HL-60 (cell line): Measurements from ENCODE around the gene MPP2.
"Not testable (repeated sequence)": the region's sequence is repeated elsewhere in the genome, so short reads cannot be mapped to it uniquely, and the experiment has no call there.

Experiments
- DNase-seq, 2 experiments: peaks; one replicate each; pipeline ENCODE4 v3.0.0-alpha.2; 2010 to 2020; ENCODE audit warnings: low read depth in 1 of 2, low spot score in 1 of 2
- H3K27ac ChIP-seq: fragments of 250-450 bp; sonication (Bioruptor Pico); replicated peaks from 2 replicates; pipeline ENCODE4 v1.5.1; 2020; ENCODE audit warnings: mild to moderate bottlenecking, moderate library complexity
- H3K27me3 ChIP-seq: fragments of 250-450 bp; sonication (Bioruptor Pico); 2 replicates; pipeline ENCODE4 v1.5.1; 2021; ENCODE audit warnings: mild to moderate bottlenecking, moderate library complexity; ENCODE audit not compliant: insufficient read depth, poor library complexity, severe bottlenecking
- H3K4me3 ChIP-seq: replicated peaks from 2 replicates; pipeline ENCODE4 v1.5.1; 2011; ENCODE audit warnings: mild to moderate bottlenecking, control low read depth, low read length; ENCODE audit not compliant: insufficient read depth
- GABPA ChIP-seq: IDR thresholded peaks from 2 replicates; pipeline ENCODE4 v1.6.1; 2012; ENCODE audit warnings: low read depth
- POLR2AphosphoS5 ChIP-seq: IDR thresholded peaks from 2 replicates; pipeline ENCODE4 v1.6.1; 2012; ENCODE audit warnings: low read depth
- SPI1 ChIP-seq: IDR thresholded peaks from 2 replicates; pipeline ENCODE4 v1.6.1; 2012; ENCODE audit warnings: low read depth, mild to moderate bottlenecking, borderline replicate concordance
- TF ChIP-seq, protein P1 (sequence below): IDR thresholded peaks from one replicate; pipeline ENCODE4 v1.5.1; 2011; ENCODE audit warnings: low read length, control low read depth, inconsistent platforms; ENCODE audit not compliant: insufficient read depth
- TF ChIP-seq, protein P2 (sequence below): IDR thresholded peaks from 2 replicates; pipeline ENCODE4 v1.6.1; 2012; ENCODE audit warnings: low read depth; ENCODE audit not compliant: insufficient replicate concordance

Gene MPP2

DNA sequence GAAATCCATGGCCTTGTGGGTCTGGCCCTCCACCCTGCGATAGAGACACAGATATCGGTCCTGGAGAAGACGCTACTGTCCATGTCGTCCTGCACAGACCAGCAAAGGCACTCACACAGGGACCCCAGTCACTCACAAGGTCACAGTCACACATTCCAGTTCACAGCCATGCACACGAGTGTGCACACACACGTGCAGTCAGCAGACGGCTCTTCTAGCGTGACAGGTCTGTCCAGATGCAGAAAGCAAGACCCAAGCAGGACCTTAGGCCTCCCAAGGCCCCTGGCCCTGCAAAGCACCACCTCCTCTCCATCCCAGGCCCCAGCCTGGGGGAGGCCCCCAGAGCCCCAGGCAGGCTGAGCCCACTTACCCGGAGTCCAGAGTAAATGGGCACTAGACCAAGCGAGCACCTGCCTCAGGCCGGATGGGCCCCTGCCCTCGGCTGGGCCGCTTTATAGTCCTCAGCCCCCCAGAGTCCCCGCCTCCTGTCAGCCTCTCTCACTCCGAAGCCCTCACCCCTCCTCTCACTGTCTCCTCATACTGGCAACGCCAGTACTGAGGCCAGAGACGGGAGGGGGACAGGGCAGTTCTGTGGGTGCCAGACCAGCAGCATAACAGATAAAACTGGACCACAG is 34.8 kb upstream of the MPP2 start, which contains the start of gene PPY:
TSS of gene PPY (minus strand) at position 426 of the 635 bp plus-strand sequence. CDS start 822 bp downstream, outside the sequence.
- peaks cover 8% of the 10 kb centered on the region for H3K27me3 ChIP-seq

DNA sequence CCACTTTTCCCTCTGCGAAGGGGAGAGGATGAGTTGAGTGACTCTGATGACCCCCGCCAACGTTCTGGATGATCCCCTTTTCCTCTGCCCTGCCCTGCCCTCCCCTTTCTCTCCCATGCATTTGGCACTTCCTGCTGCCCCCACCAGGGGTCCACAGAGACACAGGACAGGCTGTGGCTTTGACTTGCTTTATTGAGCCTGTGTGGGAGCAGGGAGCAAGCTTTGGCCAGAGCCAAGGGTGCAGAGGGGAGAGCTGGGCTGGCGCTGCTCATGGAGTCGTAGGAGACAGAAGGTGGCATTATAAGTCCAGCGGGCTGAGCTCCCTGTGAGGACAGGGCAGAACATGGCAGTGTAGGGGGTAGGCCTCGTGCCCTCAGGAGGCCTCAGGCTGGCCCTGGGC is 33.3 kb upstream of the MPP2 start:
- DNase-seq = peak in 1 of 2 experiments; percentile 28

More for the DNA sequence above, 34.8 kb upstream of the MPP2 start, which contains the start of gene PPY:
- no peak for DNase-seq
- Histone ChIP-seq H3K4me3 (no peak within 1 kb of the TSS), H3K27ac (no peak within 1 kb of the TSS)
- TF ChIP-seq POLR2AphosphoS5 = no peak
- no peak for TF ChIP-seq GABPA

DNA sequence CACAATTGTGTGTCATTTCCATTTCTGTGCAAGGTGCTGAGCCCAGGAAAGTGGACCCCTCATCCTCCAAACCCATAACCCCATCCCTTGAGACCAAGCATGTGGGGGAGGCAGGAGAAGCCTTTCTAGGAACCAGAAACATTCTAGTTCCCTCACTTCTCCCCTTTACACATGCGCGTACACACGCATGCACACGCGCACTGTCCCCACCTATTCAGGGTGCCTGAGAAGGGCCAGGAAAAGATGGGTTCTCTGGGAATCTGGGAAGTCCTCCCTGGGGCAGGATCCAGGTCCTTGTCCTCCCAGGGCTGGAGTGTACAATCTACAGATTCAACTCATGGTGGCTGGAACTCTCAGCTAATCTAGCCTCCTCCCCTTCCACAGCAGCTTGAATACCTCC is 32.5 kb upstream of the MPP2 start:
- peaks cover 8% of the 10 kb centered on the region for H3K27me3 ChIP-seq
- no peak overlapping the region for H3K4me3 ChIP-seq
- no peak overlapping the region for H3K27ac ChIP-seq
- no peak for TF ChIP-seq POLR2AphosphoS5
- TF ChIP-seq, protein P1, sequence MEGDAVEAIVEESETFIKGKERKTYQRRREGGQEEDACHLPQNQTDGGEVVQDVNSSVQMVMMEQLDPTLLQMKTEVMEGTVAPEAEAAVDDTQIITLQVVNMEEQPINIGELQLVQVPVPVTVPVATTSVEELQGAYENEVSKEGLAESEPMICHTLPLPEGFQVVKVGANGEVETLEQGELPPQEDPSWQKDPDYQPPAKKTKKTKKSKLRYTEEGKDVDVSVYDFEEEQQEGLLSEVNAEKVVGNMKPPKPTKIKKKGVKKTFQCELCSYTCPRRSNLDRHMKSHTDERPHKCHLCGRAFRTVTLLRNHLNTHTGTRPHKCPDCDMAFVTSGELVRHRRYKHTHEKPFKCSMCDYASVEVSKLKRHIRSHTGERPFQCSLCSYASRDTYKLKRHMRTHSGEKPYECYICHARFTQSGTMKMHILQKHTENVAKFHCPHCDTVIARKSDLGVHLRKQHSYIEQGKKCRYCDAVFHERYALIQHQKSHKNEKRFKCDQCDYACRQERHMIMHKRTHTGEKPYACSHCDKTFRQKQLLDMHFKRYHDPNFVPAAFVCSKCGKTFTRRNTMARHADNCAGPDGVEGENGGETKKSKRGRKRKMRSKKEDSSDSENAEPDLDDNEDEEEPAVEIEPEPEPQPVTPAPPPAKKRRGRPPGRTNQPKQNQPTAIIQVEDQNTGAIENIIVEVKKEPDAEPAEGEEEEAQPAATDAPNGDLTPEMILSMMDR = no peak
- no peak for TF ChIP-seq GABPA
- TF ChIP-seq SPI1 = no peak
- TF ChIP-seq, protein P2, sequence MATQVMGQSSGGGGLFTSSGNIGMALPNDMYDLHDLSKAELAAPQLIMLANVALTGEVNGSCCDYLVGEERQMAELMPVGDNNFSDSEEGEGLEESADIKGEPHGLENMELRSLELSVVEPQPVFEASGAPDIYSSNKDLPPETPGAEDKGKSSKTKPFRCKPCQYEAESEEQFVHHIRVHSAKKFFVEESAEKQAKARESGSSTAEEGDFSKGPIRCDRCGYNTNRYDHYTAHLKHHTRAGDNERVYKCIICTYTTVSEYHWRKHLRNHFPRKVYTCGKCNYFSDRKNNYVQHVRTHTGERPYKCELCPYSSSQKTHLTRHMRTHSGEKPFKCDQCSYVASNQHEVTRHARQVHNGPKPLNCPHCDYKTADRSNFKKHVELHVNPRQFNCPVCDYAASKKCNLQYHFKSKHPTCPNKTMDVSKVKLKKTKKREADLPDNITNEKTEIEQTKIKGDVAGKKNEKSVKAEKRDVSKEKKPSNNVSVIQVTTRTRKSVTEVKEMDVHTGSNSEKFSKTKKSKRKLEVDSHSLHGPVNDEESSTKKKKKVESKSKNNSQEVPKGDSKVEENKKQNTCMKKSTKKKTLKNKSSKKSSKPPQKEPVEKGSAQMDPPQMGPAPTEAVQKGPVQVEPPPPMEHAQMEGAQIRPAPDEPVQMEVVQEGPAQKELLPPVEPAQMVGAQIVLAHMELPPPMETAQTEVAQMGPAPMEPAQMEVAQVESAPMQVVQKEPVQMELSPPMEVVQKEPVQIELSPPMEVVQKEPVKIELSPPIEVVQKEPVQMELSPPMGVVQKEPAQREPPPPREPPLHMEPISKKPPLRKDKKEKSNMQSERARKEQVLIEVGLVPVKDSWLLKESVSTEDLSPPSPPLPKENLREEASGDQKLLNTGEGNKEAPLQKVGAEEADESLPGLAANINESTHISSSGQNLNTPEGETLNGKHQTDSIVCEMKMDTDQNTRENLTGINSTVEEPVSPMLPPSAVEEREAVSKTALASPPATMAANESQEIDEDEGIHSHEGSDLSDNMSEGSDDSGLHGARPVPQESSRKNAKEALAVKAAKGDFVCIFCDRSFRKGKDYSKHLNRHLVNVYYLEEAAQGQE = no peak
- DNase-seq = no peak

More for the DNA sequence above, 33.3 kb upstream of the MPP2 start:
- Histone ChIP-seq H3K4me3 (no peak overlapping the region), H3K27ac (no peak overlapping the region), H3K27me3 (peaks cover 8% of the 10 kb centered on the region)
- TF ChIP-seq, protein P1 = peak; percentile 37
- no peak for TF ChIP-seq GABPA

DNA sequence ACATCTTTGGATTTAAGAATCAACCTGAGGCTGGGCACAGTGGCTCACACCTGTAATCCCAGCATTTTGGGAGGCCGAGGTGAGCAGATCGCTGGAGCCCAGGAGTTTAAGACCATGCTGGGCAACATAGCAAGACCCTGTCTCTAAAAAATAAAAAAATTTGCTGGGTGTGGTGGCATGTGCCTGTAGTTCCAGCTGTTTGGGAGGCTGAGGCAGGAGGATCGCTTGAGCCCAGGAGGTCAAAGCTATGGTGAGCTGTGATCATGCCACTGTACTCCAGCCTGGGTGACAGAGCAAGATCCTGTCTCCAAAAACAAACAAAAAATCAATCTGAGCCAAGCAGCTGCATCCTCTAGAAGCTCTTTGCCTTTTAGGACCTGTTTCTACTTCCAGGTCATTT is 32.1 kb upstream of the MPP2 start:
- H3K27ac ChIP-seq, H3K4me3 ChIP-seq, DNase-seq, H3K27me3 ChIP-seq: not testable (repeated sequence)

DNA sequence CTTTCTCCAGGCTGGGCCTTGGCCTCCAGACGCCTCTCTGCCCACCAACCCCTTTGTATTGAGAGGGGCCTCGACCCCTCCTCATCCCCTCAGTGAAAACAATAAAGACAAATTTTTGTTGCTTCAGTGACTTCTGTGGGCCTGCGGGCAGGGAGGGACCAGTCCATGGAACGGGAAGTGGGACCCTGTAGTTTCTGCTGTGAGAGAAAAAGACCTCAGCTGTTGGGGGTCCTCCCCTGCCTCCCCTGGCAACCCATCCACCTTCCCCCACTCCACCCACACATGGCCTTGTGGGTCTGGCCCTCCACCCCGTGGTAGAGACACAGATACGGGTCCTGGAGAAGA is 31.5 kb upstream of the MPP2 start:
- Histone ChIP-seq H3K27me3 (peaks cover 8% of the 10 kb centered on the region), H3K4me3 (no peak overlapping the region), H3K27ac (no peak overlapping the region)
- no peak for DNase-seq
- TF ChIP-seq SPI1 = no peak
- no peak for TF ChIP-seq GABPA
- TF ChIP-seq, protein P1 = no peak
- TF ChIP-seq POLR2AphosphoS5 = no peak
- TF ChIP-seq, protein P2 = no peak
